ENCODE measurements around the gene TNFRSF1B.
A peak's percentile ranks its signal among the peaks of the same experiment; 100 is the strongest.

The TNFRSF1B gene

DNA sequence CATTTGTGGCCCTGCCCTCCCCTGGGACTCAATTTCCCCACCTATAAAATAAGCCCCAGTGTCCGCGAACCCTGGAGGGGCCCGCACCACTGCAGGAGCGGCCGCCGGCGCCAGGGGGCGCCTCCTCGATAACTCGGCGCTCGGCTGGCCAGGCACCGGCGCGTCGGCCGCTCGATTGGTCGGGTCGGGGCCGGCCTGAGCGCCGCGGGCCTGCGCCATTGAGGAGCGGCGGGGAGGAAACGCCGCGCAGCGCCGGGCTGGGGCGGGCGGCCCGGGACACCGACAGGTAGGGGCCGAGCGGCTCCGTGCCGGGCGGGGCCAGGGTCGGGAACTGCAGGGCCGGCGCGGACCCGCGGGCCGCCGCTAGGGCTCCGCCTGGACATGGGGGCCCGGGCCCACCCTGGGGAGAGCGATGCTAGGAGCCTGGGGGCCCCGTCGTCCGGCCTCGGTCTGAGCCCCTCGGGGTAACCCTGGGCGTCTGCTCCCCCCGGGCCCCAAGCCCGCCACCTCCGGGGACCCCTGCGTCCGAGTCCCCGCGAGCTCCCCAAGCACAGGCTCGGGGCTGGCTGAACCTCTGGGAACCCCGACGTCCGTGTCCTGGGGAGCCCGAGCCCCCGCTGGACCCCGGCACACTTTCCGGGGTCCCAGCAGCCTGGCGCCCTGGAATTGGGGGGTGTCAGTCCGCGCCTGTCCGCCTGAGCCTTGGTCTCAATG is 63.2 kb downstream of the TNFRSF1B start, which contains the start of gene VPS13D:
Gene VPS13D, plus strand, starts transcription at position 196 of the 714 bp plus-strand sequence. CDS start 4,237 bp downstream, outside the sequence.
- H3K27me3 ChIP-seq (ENCODE audit: control insufficient read depth in 5 of 5, insufficient read depth in 4 of 5, low read length in 5 of 5), result no peaks in the 10 kb centered on the region
- peaks cover 3 to 24% (median 15%) of the 10 kb centered on the region in 5 donors for H3K4me1 ChIP-seq (ENCODE audit: control insufficient read depth in 5 of 5, insufficient read depth in 5 of 5, low read length in 5 of 5)
- H3K9me3 ChIP-seq (ENCODE audit: control insufficient read depth in 5 of 5, low read length in 5 of 5), result no peaks in the 10 kb centered on the region
- peak within 1 kb of the TSS; percentile 77 to 100 (median 99) for H3K9ac ChIP-seq (ENCODE audit: low read length in 5 of 5)
- peaks cover under 1 to 5% (median 3%) of the 10 kb centered on the region in 5 donors for H3K36me3 ChIP-seq (ENCODE audit: control insufficient read depth in 5 of 5, insufficient read depth in 5 of 5, low read length in 5 of 5)
- peak within 1 kb of the TSS; percentile 89 for H3K27ac ChIP-seq (ENCODE audit: low read depth, low read length)
- peak within 1 kb of the TSS; percentile 90 to 97 (median 95) for H3K4me3 ChIP-seq (ENCODE audit: low read depth in 1 of 5, low read length in 5 of 5)

DNA sequence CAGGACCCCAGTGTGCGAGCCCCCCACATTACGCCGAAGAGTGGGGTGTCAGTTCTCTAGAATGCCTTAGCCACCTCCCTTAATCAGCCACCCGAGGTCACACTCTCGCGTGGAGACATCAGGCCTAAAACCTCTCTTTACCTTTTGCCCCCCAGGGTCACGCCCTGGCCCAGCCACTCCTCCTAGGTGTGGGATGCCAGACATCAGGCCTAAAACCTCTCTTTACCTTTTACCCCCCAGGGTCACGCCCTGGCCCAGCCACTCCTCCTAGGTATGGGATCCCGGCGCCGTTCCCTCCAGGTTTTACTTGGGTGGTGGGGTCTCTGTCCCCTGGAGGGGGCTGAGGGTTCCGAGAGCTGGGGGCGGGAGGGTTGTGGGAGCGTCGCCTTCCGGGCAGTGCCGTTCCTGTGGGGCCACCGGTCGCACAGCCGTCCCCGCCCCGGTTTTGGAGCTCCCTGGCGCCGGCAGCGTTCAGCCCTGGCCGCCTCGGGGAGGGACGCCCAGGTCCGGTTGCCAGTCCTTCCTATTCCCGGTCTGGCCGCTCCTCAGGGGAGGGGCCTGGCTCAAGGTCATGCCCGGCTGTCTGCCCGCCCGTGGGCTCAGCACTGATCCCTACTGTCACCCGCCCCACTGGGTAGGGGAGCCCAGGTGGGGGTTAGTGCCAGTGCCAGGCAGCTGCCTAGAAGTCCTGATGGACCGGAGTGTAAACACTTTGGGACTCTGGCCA is 63.9 kb downstream of the TNFRSF1B start:
- Histone ChIP-seq H3K36me3 (ENCODE audit: control insufficient read depth in 5 of 5, insufficient read depth in 5 of 5, low read length in 5 of 5) (peaks cover 2 to 10% (median 5%) of the 10 kb centered on the region in 5 donors), H3K27me3 (ENCODE audit: control insufficient read depth in 5 of 5, insufficient read depth in 4 of 5, low read length in 5 of 5) (no peaks in the 10 kb centered on the region), H3K27ac (ENCODE audit: low read depth, low read length) (peak overlapping the region; percentile 89), H3K4me1 (ENCODE audit: control insufficient read depth in 5 of 5, insufficient read depth in 5 of 5, low read length in 5 of 5) (peaks cover 3 to 24% (median 15%) of the 10 kb centered on the region in 5 donors), H3K9ac (ENCODE audit: low read length in 5 of 5) (peak overlapping the region; percentile 77 to 100 (median 99)), H3K4me3 (ENCODE audit: low read depth in 1 of 5, low read length in 5 of 5) (peak overlapping the region; percentile 90 to 97 (median 95)), H3K9me3 (ENCODE audit: control insufficient read depth in 5 of 5, low read length in 5 of 5) (no peaks in the 10 kb centered on the region)

DNA sequence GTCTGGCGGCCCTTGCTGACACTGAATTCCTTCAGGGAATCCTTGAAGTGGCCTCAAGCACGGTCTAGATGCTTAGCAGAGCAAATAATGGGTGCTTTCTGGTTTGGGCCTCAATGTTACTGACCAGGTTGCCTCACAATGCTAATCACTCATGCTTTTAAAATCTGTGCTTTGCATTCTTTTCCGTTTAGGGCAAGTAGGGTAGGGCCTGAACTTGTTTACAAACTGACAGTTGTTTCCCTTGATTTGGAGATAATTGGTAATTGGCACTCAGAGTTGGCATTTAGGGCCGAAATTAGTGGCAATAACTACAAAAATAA is 64.4 kb downstream of the TNFRSF1B start:
- H3K4me3 ChIP-seq (ENCODE audit: low read depth in 1 of 5, low read length in 5 of 5), result peak overlapping the region; percentile 70 to 97 (median 94)
- peak overlapping the region; percentile 89 for H3K27ac ChIP-seq (ENCODE audit: low read depth, low read length)
- H3K9me3 ChIP-seq (ENCODE audit: control insufficient read depth in 5 of 5, low read length in 5 of 5), result no peaks in the 10 kb centered on the region
- peak overlapping the region; percentile 77 to 100 (median 99) for H3K9ac ChIP-seq (ENCODE audit: low read length in 5 of 5)
- peaks cover 3 to 24% (median 15%) of the 10 kb centered on the region in 5 donors for H3K4me1 ChIP-seq (ENCODE audit: control insufficient read depth in 5 of 5, insufficient read depth in 5 of 5, low read length in 5 of 5)
- H3K36me3 ChIP-seq (ENCODE audit: control insufficient read depth in 5 of 5, insufficient read depth in 5 of 5, low read length in 5 of 5), result peaks cover 5 to 15% (median 9%) of the 10 kb centered on the region in 5 donors
- no peaks in the 10 kb centered on the region for H3K27me3 ChIP-seq (ENCODE audit: control insufficient read depth in 5 of 5, insufficient read depth in 4 of 5, low read length in 5 of 5)

DNA sequence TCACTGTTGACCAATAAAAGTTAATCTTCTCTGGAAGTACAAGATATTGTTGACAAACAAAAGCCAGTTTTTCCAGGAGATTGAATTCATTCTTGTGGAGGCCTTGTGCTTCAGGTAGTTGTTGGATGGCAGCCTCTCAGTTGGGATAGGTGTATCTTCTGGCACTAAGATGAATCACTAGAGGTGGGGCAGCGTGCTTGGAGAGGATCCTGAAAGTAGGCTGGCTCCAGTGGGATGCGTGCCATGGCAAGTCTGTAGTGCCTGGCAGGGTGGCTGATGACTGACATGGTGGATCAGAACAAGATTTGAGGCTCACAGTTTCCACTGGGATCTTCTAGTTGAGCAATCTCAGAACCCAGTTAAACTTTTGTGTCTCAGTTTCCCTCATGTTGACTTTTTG is 65.4 kb downstream of the TNFRSF1B start:
- no peak overlapping the region for H3K4me3 ChIP-seq (ENCODE audit: low read depth in 1 of 5, low read length in 5 of 5)

DNA sequence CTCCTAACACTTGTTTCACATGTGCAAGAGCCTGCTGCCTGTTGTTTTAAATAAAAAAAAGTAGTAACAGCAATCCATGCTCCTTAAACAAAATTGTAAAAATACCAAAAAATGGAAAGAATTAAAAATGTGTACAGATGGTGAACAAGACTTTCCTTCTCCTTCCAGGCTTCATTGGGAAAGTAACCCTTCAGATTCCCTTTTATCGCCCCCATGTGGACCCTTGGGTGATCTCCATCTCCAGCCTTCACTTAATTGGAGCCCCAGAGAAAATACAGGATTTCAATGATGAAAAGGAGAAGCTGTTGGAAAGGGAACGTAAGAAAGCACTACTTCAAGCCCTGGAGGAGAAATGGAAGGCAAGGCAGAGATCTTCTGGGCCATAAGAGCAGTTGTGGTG is 77.3 kb downstream of the TNFRSF1B start:
- peaks cover 0 to 5% (median 0%) of the 10 kb centered on the region in 5 donors for H3K4me1 ChIP-seq (ENCODE audit: control insufficient read depth in 5 of 5, insufficient read depth in 5 of 5, low read length in 5 of 5)
- no peak overlapping the region for H3K4me3 ChIP-seq (ENCODE audit: low read depth in 1 of 5, low read length in 5 of 5)
- H3K9me3 ChIP-seq (ENCODE audit: control insufficient read depth in 5 of 5, low read length in 5 of 5), result no peaks in the 10 kb centered on the region
- H3K36me3 ChIP-seq (ENCODE audit: control insufficient read depth in 5 of 5, insufficient read depth in 5 of 5, low read length in 5 of 5), result peaks cover 26 to 63% (median 49%) of the 10 kb centered on the region in 5 donors
- H3K27ac ChIP-seq (ENCODE audit: low read depth, low read length), result no peak overlapping the region
- no peak overlapping the region for H3K9ac ChIP-seq (ENCODE audit: low read length in 5 of 5)
- no peaks in the 10 kb centered on the region for H3K27me3 ChIP-seq (ENCODE audit: control insufficient read depth in 5 of 5, insufficient read depth in 4 of 5, low read length in 5 of 5)

More for the DNA sequence above, 65.4 kb downstream of the TNFRSF1B start:
- H3K27ac ChIP-seq (ENCODE audit: low read depth, low read length), result peak overlapping the region; percentile 89
- H3K9me3 ChIP-seq (ENCODE audit: control insufficient read depth in 5 of 5, low read length in 5 of 5), result no peaks in the 10 kb centered on the region
- peaks cover 5 to 24% (median 12%) of the 10 kb centered on the region in 5 donors for H3K36me3 ChIP-seq (ENCODE audit: control insufficient read depth in 5 of 5, insufficient read depth in 5 of 5, low read length in 5 of 5)
- peaks cover 3 to 24% (median 15%) of the 10 kb centered on the region in 5 donors for H3K4me1 ChIP-seq (ENCODE audit: control insufficient read depth in 5 of 5, insufficient read depth in 5 of 5, low read length in 5 of 5)
- H3K9ac ChIP-seq (ENCODE audit: low read length in 5 of 5), result peak overlapping the region in 1 of 5 donors; percentile 12
- H3K27me3 ChIP-seq (ENCODE audit: control insufficient read depth in 5 of 5, insufficient read depth in 4 of 5, low read length in 5 of 5), result no peaks in the 10 kb centered on the region

DNA sequence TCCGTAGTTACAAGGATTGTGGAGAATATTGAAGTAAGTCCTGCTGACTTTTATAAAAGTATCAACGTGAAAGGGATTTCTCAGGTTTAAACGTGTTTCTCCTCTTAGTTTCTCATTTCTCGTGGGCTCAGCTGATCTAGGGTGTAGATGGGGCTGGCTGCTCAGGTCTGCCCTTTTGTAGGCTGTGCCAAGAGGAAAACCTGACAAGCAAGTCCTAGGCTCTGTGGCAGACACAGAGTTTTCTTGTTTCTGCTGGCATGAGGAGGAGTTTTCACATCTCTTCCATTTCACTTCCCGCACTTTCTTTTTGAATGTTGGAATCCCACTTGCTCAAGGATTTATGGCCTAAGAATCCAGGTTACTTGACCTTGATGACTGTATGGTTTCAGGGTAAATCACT is 77.8 kb downstream of the TNFRSF1B start:
- H3K9me3 ChIP-seq (ENCODE audit: control insufficient read depth in 5 of 5, low read length in 5 of 5), result no peaks in the 10 kb centered on the region
- H3K4me1 ChIP-seq (ENCODE audit: control insufficient read depth in 5 of 5, insufficient read depth in 5 of 5, low read length in 5 of 5), result peaks cover 0 to 5% (median 0%) of the 10 kb centered on the region in 5 donors
- H3K27me3 ChIP-seq (ENCODE audit: control insufficient read depth in 5 of 5, insufficient read depth in 4 of 5, low read length in 5 of 5), result no peaks in the 10 kb centered on the region
- peaks cover 31 to 67% (median 54%) of the 10 kb centered on the region in 5 donors for H3K36me3 ChIP-seq (ENCODE audit: control insufficient read depth in 5 of 5, insufficient read depth in 5 of 5, low read length in 5 of 5)
- H3K9ac ChIP-seq (ENCODE audit: low read length in 5 of 5), result no peak overlapping the region
- H3K27ac ChIP-seq (ENCODE audit: low read depth, low read length), result no peak overlapping the region
- no peak overlapping the region for H3K4me3 ChIP-seq (ENCODE audit: low read depth in 1 of 5, low read length in 5 of 5)

DNA sequence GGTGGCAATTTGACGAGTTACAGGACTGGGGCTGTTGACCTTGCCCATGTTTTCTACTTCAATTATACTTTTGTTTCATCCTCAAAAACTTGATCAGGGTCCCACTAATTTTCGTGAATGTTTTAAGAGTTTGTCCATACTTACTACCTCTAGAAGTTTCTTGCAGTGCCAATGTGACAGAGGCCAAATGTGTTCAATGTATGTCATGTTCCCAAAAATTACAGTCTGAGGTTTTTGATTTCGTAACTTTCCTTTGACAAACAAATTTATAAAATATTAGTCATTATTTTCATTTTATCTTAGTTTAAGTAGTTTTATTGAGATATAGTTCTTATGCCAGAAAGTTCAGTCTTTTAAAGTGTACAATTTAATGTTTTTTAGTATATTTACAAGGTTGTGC is 78.3 kb downstream of the TNFRSF1B start:
- H3K9me3 ChIP-seq (ENCODE audit: control insufficient read depth in 5 of 5, low read length in 5 of 5), result no peaks in the 10 kb centered on the region
- no peak overlapping the region for H3K9ac ChIP-seq (ENCODE audit: low read length in 5 of 5)
- peaks cover 33 to 68% (median 60%) of the 10 kb centered on the region in 5 donors for H3K36me3 ChIP-seq (ENCODE audit: control insufficient read depth in 5 of 5, insufficient read depth in 5 of 5, low read length in 5 of 5)
- H3K4me3 ChIP-seq (ENCODE audit: low read depth in 1 of 5, low read length in 5 of 5), result no peak overlapping the region
- peaks cover 0 to 5% (median 0%) of the 10 kb centered on the region in 5 donors for H3K4me1 ChIP-seq (ENCODE audit: control insufficient read depth in 5 of 5, insufficient read depth in 5 of 5, low read length in 5 of 5)
- H3K27ac ChIP-seq (ENCODE audit: low read depth, low read length), result no peak overlapping the region
- H3K27me3 ChIP-seq (ENCODE audit: control insufficient read depth in 5 of 5, insufficient read depth in 4 of 5, low read length in 5 of 5), result no peaks in the 10 kb centered on the region

DNA sequence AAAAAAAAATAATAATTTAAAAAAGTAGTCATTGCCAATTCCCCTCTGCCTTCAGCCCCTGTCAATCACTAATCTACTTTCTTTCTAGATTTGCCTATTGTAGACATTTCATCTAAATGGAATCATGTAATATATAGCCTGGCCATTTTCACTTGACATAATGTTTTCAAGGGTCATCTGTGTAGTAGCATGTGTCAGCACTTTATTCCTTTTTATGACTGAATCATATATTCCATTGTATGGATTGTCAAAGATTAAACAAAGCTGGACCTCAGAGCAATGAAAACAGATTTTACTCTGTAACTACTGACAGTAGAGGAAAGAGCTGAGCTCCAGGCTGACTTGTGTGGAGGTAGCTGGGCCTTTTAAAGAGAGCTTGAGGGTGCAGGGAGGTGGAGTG is 78.9 kb downstream of the TNFRSF1B start:
- Histone ChIP-seq H3K9ac (ENCODE audit: low read length in 5 of 5) (no peak overlapping the region), H3K27ac (ENCODE audit: low read depth, low read length) (no peak overlapping the region), H3K4me3 (ENCODE audit: low read depth in 1 of 5, low read length in 5 of 5) (no peak overlapping the region), H3K4me1 (ENCODE audit: control insufficient read depth in 5 of 5, insufficient read depth in 5 of 5, low read length in 5 of 5) (peaks cover 0 to 5% (median 0%) of the 10 kb centered on the region in 5 donors), H3K36me3 (ENCODE audit: control insufficient read depth in 5 of 5, insufficient read depth in 5 of 5, low read length in 5 of 5) (peaks cover 37 to 74% (median 66%) of the 10 kb centered on the region in 5 donors), H3K9me3 (ENCODE audit: control insufficient read depth in 5 of 5, low read length in 5 of 5) (no peaks in the 10 kb centered on the region), H3K27me3 (ENCODE audit: control insufficient read depth in 5 of 5, insufficient read depth in 4 of 5, low read length in 5 of 5) (no peaks in the 10 kb centered on the region)

DNA sequence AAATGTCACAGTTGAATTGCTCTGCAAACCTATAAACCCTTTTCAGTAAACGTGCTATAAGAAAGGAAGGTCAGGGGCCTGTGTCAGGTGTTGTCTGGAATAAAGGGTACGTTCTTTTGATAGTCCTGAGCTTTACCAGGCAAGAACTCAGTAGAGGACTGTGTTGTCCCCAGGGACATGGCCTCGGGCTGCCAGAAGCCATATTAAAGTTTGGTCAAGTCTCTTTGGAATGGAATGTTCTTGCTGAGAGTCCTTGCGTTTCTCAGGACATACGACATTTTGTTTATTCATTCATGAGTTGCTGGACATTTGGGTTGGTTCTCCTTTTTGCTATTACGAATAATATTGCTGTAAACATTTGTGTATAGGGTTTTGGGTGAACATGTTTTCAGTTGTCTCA is 79.8 kb downstream of the TNFRSF1B start:
- Histone ChIP-seq H3K27ac (ENCODE audit: low read depth, low read length) (no peak overlapping the region), H3K9ac (ENCODE audit: low read length in 5 of 5) (no peak overlapping the region), H3K27me3 (ENCODE audit: control insufficient read depth in 5 of 5, insufficient read depth in 4 of 5, low read length in 5 of 5) (no peaks in the 10 kb centered on the region), H3K4me3 (ENCODE audit: low read depth in 1 of 5, low read length in 5 of 5) (no peak overlapping the region), H3K36me3 (ENCODE audit: control insufficient read depth in 5 of 5, insufficient read depth in 5 of 5, low read length in 5 of 5) (peaks cover 37 to 81% (median 66%) of the 10 kb centered on the region in 5 donors), H3K9me3 (ENCODE audit: control insufficient read depth in 5 of 5, low read length in 5 of 5) (no peaks in the 10 kb centered on the region), H3K4me1 (ENCODE audit: control insufficient read depth in 5 of 5, insufficient read depth in 5 of 5, low read length in 5 of 5) (peaks cover 0 to 5% (median 0%) of the 10 kb centered on the region in 5 donors)

DNA sequence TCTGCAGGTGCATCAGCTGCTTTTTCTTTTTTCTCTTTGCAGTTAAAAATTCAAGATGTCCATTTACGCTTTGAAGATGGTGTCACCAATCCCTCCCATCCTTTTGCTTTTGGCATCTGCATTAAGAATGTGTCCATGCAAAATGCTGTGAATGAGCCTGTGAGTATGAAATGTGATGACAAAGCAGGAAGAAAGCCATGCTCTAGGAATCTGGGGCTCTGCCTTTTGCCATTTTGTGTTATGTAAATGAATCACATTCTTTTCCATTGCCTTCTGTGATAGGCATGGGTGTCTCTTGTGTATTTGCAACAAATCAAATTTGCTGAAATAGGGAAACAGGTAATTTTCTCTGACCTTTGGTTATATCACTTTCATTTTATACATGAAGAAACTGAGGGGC is 82.4 kb downstream of the TNFRSF1B start:
- Histone ChIP-seq H3K4me1 (ENCODE audit: control insufficient read depth in 5 of 5, insufficient read depth in 5 of 5, low read length in 5 of 5) (peaks cover 0 to 5% (median 0%) of the 10 kb centered on the region in 5 donors), H3K27ac (ENCODE audit: low read depth, low read length) (no peak overlapping the region), H3K36me3 (ENCODE audit: control insufficient read depth in 5 of 5, insufficient read depth in 5 of 5, low read length in 5 of 5) (peaks cover 33 to 80% (median 68%) of the 10 kb centered on the region in 5 donors), H3K9me3 (ENCODE audit: control insufficient read depth in 5 of 5, low read length in 5 of 5) (no peaks in the 10 kb centered on the region), H3K9ac (ENCODE audit: low read length in 5 of 5) (no peak overlapping the region), H3K27me3 (ENCODE audit: control insufficient read depth in 5 of 5, insufficient read depth in 4 of 5, low read length in 5 of 5) (no peaks in the 10 kb centered on the region), H3K4me3 (ENCODE audit: low read depth in 1 of 5, low read length in 5 of 5) (no peak overlapping the region)

Measured in subcutaneous abdominal adipose tissue (tissue), 5 donors.